Measurements from ENCODE around the gene SVEP1. TPM values are rescaled to one million over a fixed set of nuclear protein-coding genes. Genes with fewer than 3 reads are reported as not detected.
"Not testable (repeated sequence)": the region's sequence is repeated elsewhere in the genome, so short reads cannot be mapped to it uniquely, and the experiment has no call there.

Gene SVEP1
- polyA plus RNA-seq, 1 donor (not counting 4 experiments of a cell fraction or from before 2014, with no cell fraction given) = 0.14 TPM

DNA sequence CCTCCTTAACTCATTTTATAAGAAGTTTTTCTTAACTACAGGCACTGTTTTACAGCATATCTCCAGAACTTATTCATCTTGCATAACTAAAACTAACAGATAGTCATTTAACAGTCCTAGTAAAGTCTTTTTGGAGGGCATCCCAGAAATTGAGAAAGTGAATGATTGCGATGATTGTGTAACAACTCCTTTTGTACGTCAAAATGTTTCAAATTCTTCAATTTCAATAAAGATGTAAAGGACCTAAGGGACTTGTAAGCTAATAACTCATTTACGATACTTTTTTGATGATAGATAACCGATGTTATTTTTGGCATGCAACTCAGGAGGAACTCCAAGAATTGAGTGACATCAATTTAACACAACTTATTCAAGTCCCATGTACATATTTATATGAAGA lies 42.7 kb downstream of the SVEP1 start:
- no peaks in the 10 kb centered on the region for H3K9me1 ChIP-seq (ENCODE audit: control insufficient read depth, extremely low read depth, insufficient read depth, low read length)
- no peaks in the 10 kb centered on the region for H4K20me1 ChIP-seq (ENCODE audit: control insufficient read depth, extremely low read depth, insufficient read depth, low read length)
- H3K79me2 ChIP-seq (ENCODE audit: control insufficient read depth, insufficient read depth, low read length) = no peaks in the 10 kb centered on the region
- H3K9me3 ChIP-seq (ENCODE audit: control insufficient read depth, low read depth, low read length) = no peaks in the 10 kb centered on the region
- dilution Hi-C loops (cut with MboI; ENCODE audit: extremely low pct_ligation_motif_present, low sequenced_read_pairs) = no loop called here
- DNase-seq (ENCODE audit: low read depth, low spot score) = no peak
- no peaks in the 10 kb centered on the region for H3K36me3 ChIP-seq (ENCODE audit: control insufficient read depth in 2 of 2, extremely low read depth in 1 of 2, insufficient read depth in 2 of 2, low read length in 2 of 2)
- no peak overlapping the region for H3K4me3 ChIP-seq (ENCODE audit: control insufficient read depth in 2 of 3, extremely low read depth in 1 of 3, insufficient read depth in 2 of 3, low read depth in 1 of 3, low read length in 3 of 3)
- H3K27ac ChIP-seq (ENCODE audit: control insufficient read depth, insufficient read depth, low read length) = no peak overlapping the region
- TF ChIP-seq EZH2 (IDR thresholded peaks at IDR 0.05; ENCODE audit: low read length) = no peak
- TF ChIP-seq, protein P1, sequence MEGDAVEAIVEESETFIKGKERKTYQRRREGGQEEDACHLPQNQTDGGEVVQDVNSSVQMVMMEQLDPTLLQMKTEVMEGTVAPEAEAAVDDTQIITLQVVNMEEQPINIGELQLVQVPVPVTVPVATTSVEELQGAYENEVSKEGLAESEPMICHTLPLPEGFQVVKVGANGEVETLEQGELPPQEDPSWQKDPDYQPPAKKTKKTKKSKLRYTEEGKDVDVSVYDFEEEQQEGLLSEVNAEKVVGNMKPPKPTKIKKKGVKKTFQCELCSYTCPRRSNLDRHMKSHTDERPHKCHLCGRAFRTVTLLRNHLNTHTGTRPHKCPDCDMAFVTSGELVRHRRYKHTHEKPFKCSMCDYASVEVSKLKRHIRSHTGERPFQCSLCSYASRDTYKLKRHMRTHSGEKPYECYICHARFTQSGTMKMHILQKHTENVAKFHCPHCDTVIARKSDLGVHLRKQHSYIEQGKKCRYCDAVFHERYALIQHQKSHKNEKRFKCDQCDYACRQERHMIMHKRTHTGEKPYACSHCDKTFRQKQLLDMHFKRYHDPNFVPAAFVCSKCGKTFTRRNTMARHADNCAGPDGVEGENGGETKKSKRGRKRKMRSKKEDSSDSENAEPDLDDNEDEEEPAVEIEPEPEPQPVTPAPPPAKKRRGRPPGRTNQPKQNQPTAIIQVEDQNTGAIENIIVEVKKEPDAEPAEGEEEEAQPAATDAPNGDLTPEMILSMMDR (optimal IDR thresholded peaks at IDR 0.05 in 1 of 3, IDR thresholded peaks at IDR 0.05 in 1 of 3, conservative IDR thresholded peaks at IDR 0.05 in 1 of 3; ENCODE audit: extremely low read depth in 1 of 3, insufficient read depth in 2 of 3, low read length in 3 of 3) = no peak
- no peaks in the 10 kb centered on the region for H3K27me3 ChIP-seq (ENCODE audit: control insufficient read depth, extremely low read depth, insufficient read depth, low read length)
- H3K4me2 ChIP-seq (ENCODE audit: control insufficient read depth, extremely low read depth, insufficient read depth, low read depth, low read length) = no peak overlapping the region
- no peaks in the 10 kb centered on the region for H3K4me1 ChIP-seq (ENCODE audit: control insufficient read depth, extremely low read depth, insufficient read depth, low read length)
- no peak overlapping the region for H2AFZ ChIP-seq (ENCODE audit: control insufficient read depth, low read length)
- no peak for FAIRE-seq
- H3K9ac ChIP-seq (ENCODE audit: control insufficient read depth, extremely low read depth, insufficient read depth, low read length) = no peak overlapping the region

DNA sequence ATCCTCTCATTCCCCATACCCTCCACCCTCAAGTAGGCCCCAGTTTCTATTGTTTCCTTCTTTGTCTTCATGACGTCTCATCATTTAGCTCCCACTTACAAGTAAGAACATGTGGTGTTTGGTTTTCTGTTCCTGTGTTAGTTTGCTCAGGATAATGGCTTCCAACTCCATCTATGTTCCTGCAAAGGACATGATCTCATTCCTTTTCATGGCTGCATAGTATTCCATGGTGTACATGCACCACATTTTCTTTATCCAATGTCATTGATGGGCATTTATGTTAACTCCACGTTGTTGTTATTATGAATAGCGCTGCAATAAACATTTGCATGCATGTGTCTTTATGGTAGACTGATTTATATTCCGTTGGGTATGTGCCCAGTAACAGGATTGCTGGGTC lies 45.4 kb downstream of the SVEP1 start:
- H3K9me3 ChIP-seq (ENCODE audit: control insufficient read depth, low read depth, low read length); FAIRE-seq; H4K20me1 ChIP-seq (ENCODE audit: control insufficient read depth, extremely low read depth, insufficient read depth, low read length); H2AFZ ChIP-seq (ENCODE audit: control insufficient read depth, low read length); DNase-seq (ENCODE audit: low read depth, low spot score); H3K27ac ChIP-seq (ENCODE audit: control insufficient read depth, insufficient read depth, low read length); H3K36me3 ChIP-seq (ENCODE audit: control insufficient read depth in 2 of 2, extremely low read depth in 1 of 2, insufficient read depth in 2 of 2, low read length in 2 of 2); H3K4me1 ChIP-seq (ENCODE audit: control insufficient read depth, extremely low read depth, insufficient read depth, low read length); dilution Hi-C loops (cut with MboI; ENCODE audit: extremely low pct_ligation_motif_present, low sequenced_read_pairs); H3K9me1 ChIP-seq (ENCODE audit: control insufficient read depth, extremely low read depth, insufficient read depth, low read length); H3K27me3 ChIP-seq (ENCODE audit: control insufficient read depth, extremely low read depth, insufficient read depth, low read length); H3K9ac ChIP-seq (ENCODE audit: control insufficient read depth, extremely low read depth, insufficient read depth, low read length); H3K4me2 ChIP-seq (ENCODE audit: control insufficient read depth, extremely low read depth, insufficient read depth, low read depth, low read length); H3K79me2 ChIP-seq (ENCODE audit: control insufficient read depth, insufficient read depth, low read length); H3K4me3 ChIP-seq (ENCODE audit: control insufficient read depth in 2 of 3, extremely low read depth in 1 of 3, insufficient read depth in 2 of 3, low read depth in 1 of 3, low read length in 3 of 3): not testable (repeated sequence)

DNA sequence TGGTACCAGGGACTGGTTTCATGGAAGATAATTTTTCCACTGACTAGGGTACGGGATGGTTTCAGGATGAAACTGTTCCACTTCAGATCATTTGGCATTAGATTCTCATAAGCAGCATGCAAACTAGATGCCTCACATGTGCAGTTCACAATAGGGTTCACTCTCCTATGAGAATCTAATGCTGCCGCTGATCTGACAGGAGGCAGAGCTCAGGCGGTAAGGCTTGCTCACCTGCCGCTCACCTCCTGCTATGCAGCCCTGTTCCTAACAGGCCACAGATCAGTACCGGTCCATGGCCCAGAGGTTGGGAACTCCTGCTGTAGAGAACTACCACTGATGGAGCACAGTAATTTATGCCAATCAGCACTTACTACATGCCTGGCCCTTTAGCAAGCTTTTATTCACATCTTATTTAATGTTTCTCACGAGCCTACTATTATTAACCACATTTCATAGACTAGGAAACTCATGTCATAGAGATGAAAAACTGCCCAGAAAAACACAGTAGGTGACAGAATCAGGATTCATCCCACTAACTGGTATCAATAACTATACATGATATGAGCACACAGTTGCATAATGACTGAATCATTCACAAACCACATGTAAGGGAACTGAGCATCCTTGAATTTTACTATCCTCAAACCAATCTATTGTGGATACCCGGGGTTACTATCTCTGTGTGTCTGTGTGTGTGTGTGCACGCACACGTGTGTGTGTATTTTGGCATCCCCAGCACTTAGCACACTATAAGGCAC lies 46.5 kb downstream of the SVEP1 start:
- no peaks in the 10 kb centered on the region for H4K20me1 ChIP-seq (ENCODE audit: control insufficient read depth, extremely low read depth, insufficient read depth, low read length)
- no peak for DNase-seq (ENCODE audit: low read depth, low spot score)
- H3K36me3 ChIP-seq (ENCODE audit: control insufficient read depth in 2 of 2, extremely low read depth in 1 of 2, insufficient read depth in 2 of 2, low read length in 2 of 2) = no peaks in the 10 kb centered on the region
- dilution Hi-C loops (cut with MboI; ENCODE audit: extremely low pct_ligation_motif_present, low sequenced_read_pairs) = no loop called here
- no peak for TF ChIP-seq EZH2 (IDR thresholded peaks at IDR 0.05; ENCODE audit: low read length)
- TF ChIP-seq, protein P1 (optimal IDR thresholded peaks at IDR 0.05 in 1 of 3, IDR thresholded peaks at IDR 0.05 in 1 of 3, conservative IDR thresholded peaks at IDR 0.05 in 1 of 3; ENCODE audit: extremely low read depth in 1 of 3, insufficient read depth in 2 of 3, low read length in 3 of 3) = no peak
- H3K9me1 ChIP-seq (ENCODE audit: control insufficient read depth, extremely low read depth, insufficient read depth, low read length) = no peaks in the 10 kb centered on the region
- H3K27ac ChIP-seq (ENCODE audit: control insufficient read depth, insufficient read depth, low read length) = no peak overlapping the region
- H3K9ac ChIP-seq (ENCODE audit: control insufficient read depth, extremely low read depth, insufficient read depth, low read length) = no peak overlapping the region
- no peaks in the 10 kb centered on the region for H3K79me2 ChIP-seq (ENCODE audit: control insufficient read depth, insufficient read depth, low read length)
- H3K4me2 ChIP-seq (ENCODE audit: control insufficient read depth, extremely low read depth, insufficient read depth, low read depth, low read length) = no peak overlapping the region
- no peaks in the 10 kb centered on the region for H3K27me3 ChIP-seq (ENCODE audit: control insufficient read depth, extremely low read depth, insufficient read depth, low read length)
- no peak overlapping the region for H3K4me3 ChIP-seq (ENCODE audit: control insufficient read depth in 2 of 3, extremely low read depth in 1 of 3, insufficient read depth in 2 of 3, low read depth in 1 of 3, low read length in 3 of 3)
- H3K9me3 ChIP-seq (ENCODE audit: control insufficient read depth, low read depth, low read length) = no peaks in the 10 kb centered on the region
- no peaks in the 10 kb centered on the region for H3K4me1 ChIP-seq (ENCODE audit: control insufficient read depth, extremely low read depth, insufficient read depth, low read length)
- FAIRE-seq = no peak
- no peak overlapping the region for H2AFZ ChIP-seq (ENCODE audit: control insufficient read depth, low read length)

Measured in keratinocyte (primary cell).